Measurements from ENCODE around the gene MAP3K20. TPM values are rescaled to one million over a fixed set of nuclear protein-coding genes. Genes with fewer than 3 reads are reported as not detected.

The MAP3K20 gene
- total and polyA plus RNA-seq, 2 of the 4 experiments (the other 2 are of a cell fraction), result 27.5 to 84.4 TPM

GRCh38 chr2:173066887-173067676, 8.6 kb upstream of the MAP3K20 start:
- in situ Hi-C loops (cut with MboI; ENCODE audit: low sequenced_read_pairs) (no loop called here), dilution Hi-C loops (cut with HindIII; ENCODE audit: low sequenced_read_pairs, unreplicated experiment) (no loop called here), intact Hi-C loops (cut with micrococcal nuclease) (no loop called here)
- H3K79me1 ChIP-seq (ENCODE audit: low read depth in 1 of 2, low read length in 2 of 2), result no peaks in the 10 kb centered on the region
- H2BK120ac ChIP-seq (ENCODE audit: low read depth, low read length), result no peak overlapping the region
- H4K91ac ChIP-seq (ENCODE audit: insufficient read depth, low read depth, low read length), result no peak overlapping the region
- H3K9ac ChIP-seq (ENCODE audit: low read depth, low read length), result no peak overlapping the region
- POLR2A ChIA-PET (ENCODE audit: unreplicated experiment), result no interaction called here
- H3K4me3 ChIP-seq (ENCODE audit: insufficient read depth, low read depth, low read length), result no peak overlapping the region
- no peak overlapping the region for H2BK5ac ChIP-seq (ENCODE audit: low read depth, low read length, poor library complexity, severe bottlenecking)
- CTCF ChIA-PET, result no interaction called here
- peaks cover 4% of the 10 kb centered on the region for H3K4me1 ChIP-seq (ENCODE audit: control insufficient read depth, insufficient read depth, low read length)
- no peak overlapping the region for H3K14ac ChIP-seq (replicated peaks; ENCODE audit: low read depth, low read length)
- ATAC-seq (ENCODE audit: low read depth), result no peak
- TF ChIP-seq MAFK (IDR thresholded peaks at IDR 0.05; ENCODE audit: low read depth, low read length), result no peak
- TF ChIP-seq CTCF (conservative IDR thresholded peaks at IDR 0.05; ENCODE audit: low read depth, low read length), result no peak
- no peak for TF ChIP-seq RCOR1 (IDR thresholded peaks at IDR 0.05; ENCODE audit: insufficient replicate concordance, low read length)
- no peak for TF ChIP-seq SMC3 (IDR thresholded peaks at IDR 0.05; ENCODE audit: low read depth, low read length)
- no peak for TF ChIP-seq CEBPB (IDR thresholded peaks at IDR 0.05; ENCODE audit: low read depth, low read length)
- no peak overlapping the region for H2AFZ ChIP-seq (replicated peaks; ENCODE audit: low read length, poor library complexity)
- no peak overlapping the region for H2AK5ac ChIP-seq (ENCODE audit: low read depth, low read length)
- no peak overlapping the region for H2BK15ac ChIP-seq (ENCODE audit: low read depth, low read length)
- no peak overlapping the region for H3K18ac ChIP-seq (ENCODE audit: low read depth, low read length)
- no peaks in the 10 kb centered on the region for H3K9me1 ChIP-seq (ENCODE audit: insufficient read depth, low read length)
- no peak overlapping the region for H3K4ac ChIP-seq (ENCODE audit: low read depth, low read length)
- 78 to 100% methylated on average over 1 of the region's 6 CpGs for WGBS, 2 experiments (ENCODE audit: extremely low coverage in 2 of 2, insufficient read length in 1 of 2)
- H3K27me3 ChIP-seq (ENCODE audit: control insufficient read depth, insufficient read depth, low read length), result no peaks in the 10 kb centered on the region
- H4K20me1 ChIP-seq (ENCODE audit: insufficient read depth, low read length), result no peaks in the 10 kb centered on the region
- H3K27ac ChIP-seq (ENCODE audit: insufficient read depth, low read length), result no peak overlapping the region
- H4K5ac ChIP-seq (ENCODE audit: low read depth, low read length), result no peak overlapping the region
- no peaks in the 10 kb centered on the region for H3K36me3 ChIP-seq (ENCODE audit: control insufficient read depth, insufficient read depth, low read length)
- no peak overlapping the region for H2AK9ac ChIP-seq (replicated peaks; ENCODE audit: low read depth, low read length, poor library complexity)
- H3K56ac ChIP-seq (ENCODE audit: extremely low read depth, insufficient read depth, low read length), result no peak overlapping the region
- no TSS peak for BruUV-seq (replicated peaks)
- no peak overlapping the region for H3K4me2 ChIP-seq (ENCODE audit: low read depth, low read length)
- no peak overlapping the region for H4K8ac ChIP-seq (ENCODE audit: low read depth in 2 of 2, low read length in 2 of 2)
- no peak for DNase-seq
- H3K9me3 ChIP-seq (ENCODE audit: control insufficient read depth, insufficient read depth, low read length), result no peaks in the 10 kb centered on the region
- H2BK20ac ChIP-seq (ENCODE audit: low read depth, low read length), result no peak overlapping the region
- no peak overlapping the region for H3K23ac ChIP-seq (ENCODE audit: low read depth, low read length)
